ENCODE results near the gene PDGFD.

Gene PDGFD

GRCh38 chr11:104152941-104153505, 10.9 kb downstream of the PDGFD start:
- TF ChIP-seq SP1 (IDR thresholded peaks at IDR 0.05) (no peak), BHLHE40 (IDR thresholded peaks at IDR 0.05; ENCODE audit: borderline replicate concordance) (no peak), FOXK2 (IDR thresholded peaks at IDR 0.05) (no peak), ELF4 (IDR thresholded peaks at IDR 0.05) (no peak), SUZ12 (IDR thresholded peaks at IDR 0.05) (no peak), LEF1 (IDR thresholded peaks at IDR 0.05; ENCODE audit: borderline replicate concordance) (no peak), FOXA1 (IDR thresholded peaks at IDR 0.05) (no peak), FOXM1 (IDR thresholded peaks at IDR 0.05; ENCODE audit: borderline replicate concordance) (no peak), L3MBTL2 (conservative IDR thresholded peaks at IDR 0.05) (no peak), CTBP1 (IDR thresholded peaks at IDR 0.05; ENCODE audit: borderline replicate concordance) (no peak), PKNOX1 (IDR thresholded peaks at IDR 0.05) (no peak), ZNF384 (IDR thresholded peaks at IDR 0.05) (no peak), NFRKB (IDR thresholded peaks at IDR 0.05) (no peak), TARDBP (IDR thresholded peaks at IDR 0.05) (no peak), ARNT (IDR thresholded peaks at IDR 0.05) (no peak), HDGF (IDR thresholded peaks at IDR 0.05; ENCODE audit: borderline replicate concordance) (no peak)
- no peak for DNase-seq (ENCODE audit: extremely low spot score)
- ChIA-PET CTCF (no interaction called here), POLR2A (no interaction called here)

- CTCF ChIA-PET: no interaction called here
- POLR2A ChIA-PET: no interaction called here
- no peak for TF ChIP-seq FOXM1 (IDR thresholded peaks at IDR 0.05; ENCODE audit: borderline replicate concordance)
- TF ChIP-seq SUZ12 (IDR thresholded peaks at IDR 0.05): no peak
- no peak for TF ChIP-seq L3MBTL2 (conservative IDR thresholded peaks at IDR 0.05)
- TF ChIP-seq TARDBP (IDR thresholded peaks at IDR 0.05): no peak
- no peak for DNase-seq (ENCODE audit: extremely low spot score)
Measured at GRCh38 chr11:104151404-104152204, 12.3 kb downstream of the PDGFD start.

- ChIA-PET CTCF (interaction anchor here (1.6 kb wide), 1 partner anchor 466 kb away, joined by 4 read pairs; no protein-coding TSS in a partner anchor), POLR2A (no interaction called here)
- no peak for TF ChIP-seq ZNF384 (IDR thresholded peaks at IDR 0.05)
- no peak for TF ChIP-seq SP1 (IDR thresholded peaks at IDR 0.05)
- TF ChIP-seq LEF1 (IDR thresholded peaks at IDR 0.05; ENCODE audit: borderline replicate concordance): no peak
- no peak for TF ChIP-seq FOXK2 (IDR thresholded peaks at IDR 0.05)
- no peak for TF ChIP-seq L3MBTL2 (conservative IDR thresholded peaks at IDR 0.05)
- no peak for TF ChIP-seq TARDBP (IDR thresholded peaks at IDR 0.05)
- no peak for TF ChIP-seq PKNOX1 (IDR thresholded peaks at IDR 0.05)
- DNase-seq (ENCODE audit: extremely low spot score): no peak
Measured at GRCh38 chr11:104148706-104149105, 15.2 kb downstream of the PDGFD start.

- CTCF ChIA-PET: interaction anchor here (0.7 to 1.6 kb wide), 2 partner anchors 16 to 466 kb away, joined by 3 to 4 read pairs; partner anchors contain the start of gene PDGFD
- TF ChIP-seq BHLHE40 (IDR thresholded peaks at IDR 0.05; ENCODE audit: borderline replicate concordance) (no peak), SUZ12 (IDR thresholded peaks at IDR 0.05) (no peak), FOXK2 (IDR thresholded peaks at IDR 0.05) (no peak)
Measured at GRCh38 chr11:104148074-104148473, 15.9 kb downstream of the PDGFD start.

GRCh38 chr11:104146943-104147342, 17.0 kb downstream of the PDGFD start:
- POLR2A ChIA-PET: no interaction called here
- TF ChIP-seq TARDBP (IDR thresholded peaks at IDR 0.05) (no peak), SUZ12 (IDR thresholded peaks at IDR 0.05) (no peak), PKNOX1 (IDR thresholded peaks at IDR 0.05) (no peak), LEF1 (IDR thresholded peaks at IDR 0.05; ENCODE audit: borderline replicate concordance) (no peak)
- CTCF ChIA-PET: no interaction called here

More at GRCh38 chr11:104148074-104148473, 15.9 kb downstream of the PDGFD start:
- POLR2A ChIA-PET: no interaction called here
- DNase-seq (ENCODE audit: extremely low spot score): no peak

GRCh38 chr11:104146421-104146820, 17.5 kb downstream of the PDGFD start:
- POLR2A ChIA-PET: no interaction called here
- CTCF ChIA-PET: no interaction called here
- TF ChIP-seq L3MBTL2 (conservative IDR thresholded peaks at IDR 0.05) (no peak), ZNF384 (IDR thresholded peaks at IDR 0.05) (no peak), ARNT (IDR thresholded peaks at IDR 0.05) (no peak), PKNOX1 (IDR thresholded peaks at IDR 0.05) (no peak), FOXM1 (IDR thresholded peaks at IDR 0.05; ENCODE audit: borderline replicate concordance) (no peak), FOXK2 (IDR thresholded peaks at IDR 0.05) (no peak), TARDBP (IDR thresholded peaks at IDR 0.05) (no peak), HDGF (IDR thresholded peaks at IDR 0.05; ENCODE audit: borderline replicate concordance) (no peak), FOXA1 (IDR thresholded peaks at IDR 0.05) (no peak), SP1 (IDR thresholded peaks at IDR 0.05) (no peak), LEF1 (IDR thresholded peaks at IDR 0.05; ENCODE audit: borderline replicate concordance) (no peak)
- no peak for DNase-seq (ENCODE audit: extremely low spot score)

More at GRCh38 chr11:104146943-104147342, 17.0 kb downstream of the PDGFD start:
- DNase-seq (ENCODE audit: extremely low spot score): no peak
